Fibroblast of lung (primary cell): Measurements from ENCODE around the gene PLA2G7. TPM values are rescaled to one million over a fixed set of nuclear protein-coding genes. Genes with fewer than 3 reads are reported as not detected.

Source experiments
- DNase-seq, 2 donors: peaks; one replicate each; pipeline versions ENCODE4 v3.0.0 to v3.0.0-alpha.2; 2010; ENCODE audit warnings: low read depth in 2 of 2
- H2AFZ ChIP-seq: 2 replicates; pipeline ENCODE4 v1.5.1; 2012; ENCODE audit warnings: low read length, control low read depth, inconsistent platforms
- H3K27ac ChIP-seq: 2 replicates; pipeline ENCODE4 v1.5.1; 2011; ENCODE audit warnings: low read length, control low read depth; ENCODE audit not compliant: insufficient read depth
- H3K27me3 ChIP-seq: 2 replicates; pipeline ENCODE4 v1.5.1; 2011; ENCODE audit warnings: mild to moderate bottlenecking, low read length; ENCODE audit not compliant: control insufficient read depth, insufficient read depth
- H3K36me3 ChIP-seq: 2 replicates; pipeline ENCODE4 v1.5.1; 2011; ENCODE audit warnings: low read length; ENCODE audit not compliant: control insufficient read depth, insufficient read depth
- H3K4me1 ChIP-seq: 2 replicates; pipeline ENCODE4 v1.5.1; 2011; ENCODE audit warnings: low read length; ENCODE audit not compliant: control insufficient read depth, insufficient read depth; ENCODE audit errors: extremely low read depth
- H3K4me2 ChIP-seq: 2 replicates; pipeline ENCODE4 v1.5.1; 2011; ENCODE audit warnings: low read length, control low read depth; ENCODE audit not compliant: insufficient read depth; ENCODE audit errors: extremely low read depth
- H3K4me3 ChIP-seq, 4 experiments: fragments of 200-600 bp in 1 of 4; sonication (generic) in 1 of 4; replicated peaks in 1 of 4; 2 replicates each; pipeline ENCODE4 v1.5.1; 2011 to 2016; ENCODE audit warnings: low read length in 4 of 4, low read depth in 3 of 4, mild to moderate bottlenecking in 3 of 4, control low read depth in 2 of 4, inconsistent platforms in 1 of 4, mixed read lengths in 1 of 4; ENCODE audit not compliant: insufficient read depth in 1 of 4; ENCODE audit errors: control extremely low read depth in 1 of 4
- H3K79me2 ChIP-seq: 2 replicates; pipeline ENCODE4 v1.5.1; 2012; ENCODE audit warnings: mild to moderate bottlenecking, low read length, inconsistent platforms; ENCODE audit not compliant: control insufficient read depth, insufficient read depth
- H3K9ac ChIP-seq: 2 replicates; pipeline ENCODE4 v1.5.1; 2011; ENCODE audit warnings: mild to moderate bottlenecking, low read length, control low read depth; ENCODE audit not compliant: insufficient read depth
- H3K9me3 ChIP-seq: 2 replicates; pipeline ENCODE4 v1.5.1; 2012; ENCODE audit warnings: low read depth, low read length; ENCODE audit not compliant: control insufficient read depth, insufficient read depth
- H4K20me1 ChIP-seq: 2 replicates; pipeline ENCODE4 v1.5.1; 2011; ENCODE audit warnings: low read length; ENCODE audit not compliant: control insufficient read depth, insufficient read depth; ENCODE audit errors: extremely low read depth
- CTCF ChIP-seq, 2 donors: IDR thresholded peaks in 1 of 2; conservative IDR thresholded peaks in 1 of 2; 1 replicate in 1 of 2; 2 replicates in 1 of 2; pipeline ENCODE4 v1.5.1; 2011 to 2012; ENCODE audit warnings: low read length in 2 of 2, control low read depth in 1 of 2, inconsistent platforms in 1 of 2, low read depth in 1 of 2, mild to moderate bottlenecking in 1 of 2
- EZH2 ChIP-seq: IDR thresholded peaks from 2 replicates; pipeline ENCODE4 v1.5.1; 2012; ENCODE audit warnings: low read length, control low read depth, mild to moderate bottlenecking; ENCODE audit errors: missing control alignments
- polyA plus RNA-seq, 2 donors: library from polyadenylated mRNA; depleted of rRNA in 1 of 2; stranded (reverse) in 1 of 2; unstranded in 1 of 2; fragments of >200 nt; gene quantifications; 2 replicates each; pipeline ENCODE4 v1.2.1, GENCODE V29; 2011 to 2012; ENCODE audit warnings: missing spikeins in 1 of 2
- total RNA-seq: library from RNA; depleted of rRNA; stranded (reverse); fragments of >200 nt; gene quantifications from 2 replicates; pipeline ENCODE4 v1.2.1, GENCODE V29; 2014

PLA2G7 gene
- total and polyA plus RNA-seq, 2 donors (not counting 1 experiment from before 2014, with no cell fraction given): not detected

- Histone ChIP-seq H4K20me1 (no peaks in the 10 kb centered on the region), H3K9ac (no peak overlapping the region), H3K4me1 (no peaks in the 10 kb centered on the region), H3K27ac (no peak overlapping the region), H3K4me2 (no peak overlapping the region), H3K9me3 (no peaks in the 10 kb centered on the region), H3K79me2 (no peaks in the 10 kb centered on the region), H2AFZ (no peak overlapping the region), H3K36me3 (no peaks in the 10 kb centered on the region), H3K27me3 (no peaks in the 10 kb centered on the region), H3K4me3 (no peak overlapping the region)
- no peak for TF ChIP-seq CTCF (conservative IDR thresholded peaks at IDR 0.05 in 1 of 2, IDR thresholded peaks at IDR 0.05 in 1 of 2; ENCODE audit: low read depth in 1 of 2, low read length in 2 of 2)
- no peak for TF ChIP-seq EZH2
- DNase-seq: no peak
These were observed 24.0 kb upstream of the PLA2G7 start for GRCh38 chr6:46758960-46759753.

GRCh38 chr6:46757214-46757596 is 22.0 kb upstream of the PLA2G7 start:
- Histone ChIP-seq H3K9me3 (no peaks in the 10 kb centered on the region), H3K79me2 (no peaks in the 10 kb centered on the region), H3K4me2 (no peak overlapping the region), H2AFZ (no peak overlapping the region), H4K20me1 (no peaks in the 10 kb centered on the region), H3K27me3 (no peaks in the 10 kb centered on the region), H3K27ac (no peak overlapping the region), H3K4me3 (no peak overlapping the region), H3K4me1 (no peaks in the 10 kb centered on the region), H3K9ac (no peak overlapping the region), H3K36me3 (no peaks in the 10 kb centered on the region)
- DNase-seq: no peak
- TF ChIP-seq EZH2 (no peak), CTCF (conservative IDR thresholded peaks at IDR 0.05 in 1 of 2, IDR thresholded peaks at IDR 0.05 in 1 of 2; ENCODE audit: low read depth in 1 of 2, low read length in 2 of 2) (no peak)

DNA sequence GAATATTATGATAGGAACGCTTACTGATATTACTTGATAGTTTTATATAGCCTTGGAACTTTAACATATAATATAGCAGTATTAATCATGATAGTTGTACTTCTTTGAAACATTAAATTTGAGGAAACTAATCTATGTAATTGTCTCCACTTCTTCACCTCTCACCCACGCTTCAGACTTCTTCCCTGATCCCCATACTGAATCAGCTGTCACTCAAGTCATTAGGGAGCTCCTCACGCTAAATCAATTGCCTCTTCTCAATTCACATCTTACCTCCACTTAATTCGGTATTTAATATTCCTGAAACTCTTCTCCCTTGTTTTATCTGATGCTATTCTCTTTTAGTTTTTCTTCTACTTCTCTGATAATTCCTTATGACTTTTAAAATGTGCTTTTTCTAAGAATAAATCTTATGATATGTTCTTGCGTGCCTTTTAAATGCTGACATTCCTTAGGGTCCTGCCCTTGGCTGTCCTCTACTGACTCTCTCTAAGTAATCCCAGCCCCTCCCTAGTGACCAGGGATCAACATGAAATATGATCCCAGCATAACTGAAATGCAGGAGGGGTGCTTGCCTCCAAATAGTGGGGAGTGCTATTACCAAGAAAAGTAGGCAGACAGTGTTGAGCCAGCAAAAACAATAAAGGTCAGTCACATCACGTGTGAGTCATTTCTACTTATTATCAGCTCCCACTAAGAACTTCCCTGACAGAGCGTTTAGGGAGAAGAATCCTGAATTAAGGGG is 21.5 kb upstream of the PLA2G7 start:
- Histone ChIP-seq H3K4me1 (no peaks in the 10 kb centered on the region), H3K4me2 (no peak overlapping the region), H2AFZ (no peak overlapping the region), H3K27me3 (no peaks in the 10 kb centered on the region), H3K9ac (no peak overlapping the region), H3K79me2 (no peaks in the 10 kb centered on the region), H3K4me3 (no peak overlapping the region), H4K20me1 (no peaks in the 10 kb centered on the region), H3K27ac (no peak overlapping the region), H3K36me3 (no peaks in the 10 kb centered on the region), H3K9me3 (no peaks in the 10 kb centered on the region)
- DNase-seq: peak in 1 of 2 donors; percentile 10
- TF ChIP-seq EZH2: no peak
- TF ChIP-seq CTCF (conservative IDR thresholded peaks at IDR 0.05 in 1 of 2, IDR thresholded peaks at IDR 0.05 in 1 of 2; ENCODE audit: low read depth in 1 of 2, low read length in 2 of 2): no peak
